Activated naive CD4-positive, alpha-beta T cell treated with anti-CD3 and anti-CD28 coated beads for 36 hours (primary cell): ENCODE measurements around the gene NTSR1. TPM values are rescaled to one million over a fixed set of nuclear protein-coding genes. Genes with fewer than 3 reads are reported as not detected.

Experiments used
- CTCF ChIA-PET: fragments of 350-600 bp; sonication (Branson Sonifier 250); formaldehyde crosslinking; loops from one replicate; lab custom pipeline; 2021; ENCODE audit warnings: antibody characterized with exemption; lab: Charles Lee
- DNase-seq: peaks from one replicate; pipeline ENCODE4 v3.0.0-alpha.2; 2020
- H3K27ac Mint-ChIP-seq: one replicate; pipeline ENCODE4 v1.8.0; 2021; ENCODE audit warnings: mild to moderate bottlenecking, mixed read lengths
- H3K27me3 Mint-ChIP-seq: one replicate; pipeline ENCODE4 v1.8.0; 2021; ENCODE audit warnings: low read depth, mixed read lengths
- H3K36me3 Mint-ChIP-seq: one replicate; pipeline ENCODE4 v1.8.0; 2021; ENCODE audit warnings: low read depth, mixed read lengths
- H3K4me1 Mint-ChIP-seq: one replicate; pipeline ENCODE4 v1.8.0; 2021; ENCODE audit warnings: low read depth, mixed read lengths
- H3K4me3 Mint-ChIP-seq: one replicate; pipeline ENCODE4 v1.8.0; 2021; ENCODE audit warnings: mild to moderate bottlenecking, moderate library complexity, mixed read lengths
- H3K9me3 Mint-ChIP-seq: one replicate; pipeline ENCODE4 v1.8.0; 2021; ENCODE audit warnings: mixed read lengths
- intact Hi-C: fragments of 100-400 bp; cut with micrococcal nuclease; formaldehyde crosslinking; loops from one replicate; pipeline ENCODE4 v1.15.1; 2023
- total RNA-seq, 2 experiments: library from RNA; stranded (reverse); gene quantifications; one replicate each; pipeline ENCODE4 v1.2.3, GENCODE V29; 2021

The NTSR1 gene
- total RNA-seq, 2 experiments from 2014 or later: not detected

DNA sequence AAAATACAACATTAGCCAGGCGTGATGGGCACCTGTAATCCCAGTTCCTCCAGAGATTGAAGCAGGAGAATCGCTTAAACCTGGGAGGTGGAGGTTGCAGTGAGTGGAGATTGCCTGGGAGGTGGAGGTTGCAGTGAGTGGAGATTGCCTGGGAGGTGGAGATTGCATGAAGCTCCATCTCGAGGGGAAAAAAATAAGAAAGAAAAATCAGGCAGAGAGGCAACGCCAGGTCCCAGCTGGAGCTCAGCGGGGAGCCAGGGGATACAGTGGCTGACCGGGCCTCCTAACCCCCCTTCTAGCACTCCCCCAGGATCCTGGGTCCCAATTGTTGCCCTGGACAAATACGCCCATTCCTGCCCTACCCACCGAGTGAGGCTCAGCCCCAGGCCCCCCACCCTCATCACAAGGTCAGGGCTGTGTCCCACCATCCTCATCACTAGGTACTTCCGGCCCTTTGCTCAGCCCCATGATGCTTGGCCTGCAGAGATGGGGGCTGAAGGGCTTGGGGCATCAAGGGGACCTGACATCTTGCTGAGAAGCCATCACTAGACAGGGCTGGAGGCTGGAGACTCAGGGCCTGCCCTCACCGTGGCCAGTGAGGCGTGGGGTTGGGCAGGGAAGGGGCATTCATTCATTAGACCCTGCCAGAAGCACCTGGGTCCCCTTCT is 97.9 kb downstream of the NTSR1 start:
- CTCF ChIA-PET: interaction anchor here (0.5 to 1.4 kb wide), 2 partner anchors 27 to 128 kb away, joined by 4 read pairs; no protein-coding TSS in a partner anchor
- no peaks in the 10 kb centered on the region for H3K27me3 Mint-ChIP-seq
- H3K27ac Mint-ChIP-seq: no peak overlapping the region
- H3K36me3 Mint-ChIP-seq: peaks cover 8% of the 10 kb centered on the region
- no peaks in the 10 kb centered on the region for H3K9me3 Mint-ChIP-seq
- H3K4me3 Mint-ChIP-seq: peak overlapping the region; percentile 79
- no peak for DNase-seq
- peaks cover 24% of the 10 kb centered on the region for H3K4me1 Mint-ChIP-seq
- intact Hi-C loops: loop anchor here (1.0 to 5.0 kb wide), 3 partner anchors 104 to 399 kb away; partner anchors contain the start of gene CABLES2

DNA sequence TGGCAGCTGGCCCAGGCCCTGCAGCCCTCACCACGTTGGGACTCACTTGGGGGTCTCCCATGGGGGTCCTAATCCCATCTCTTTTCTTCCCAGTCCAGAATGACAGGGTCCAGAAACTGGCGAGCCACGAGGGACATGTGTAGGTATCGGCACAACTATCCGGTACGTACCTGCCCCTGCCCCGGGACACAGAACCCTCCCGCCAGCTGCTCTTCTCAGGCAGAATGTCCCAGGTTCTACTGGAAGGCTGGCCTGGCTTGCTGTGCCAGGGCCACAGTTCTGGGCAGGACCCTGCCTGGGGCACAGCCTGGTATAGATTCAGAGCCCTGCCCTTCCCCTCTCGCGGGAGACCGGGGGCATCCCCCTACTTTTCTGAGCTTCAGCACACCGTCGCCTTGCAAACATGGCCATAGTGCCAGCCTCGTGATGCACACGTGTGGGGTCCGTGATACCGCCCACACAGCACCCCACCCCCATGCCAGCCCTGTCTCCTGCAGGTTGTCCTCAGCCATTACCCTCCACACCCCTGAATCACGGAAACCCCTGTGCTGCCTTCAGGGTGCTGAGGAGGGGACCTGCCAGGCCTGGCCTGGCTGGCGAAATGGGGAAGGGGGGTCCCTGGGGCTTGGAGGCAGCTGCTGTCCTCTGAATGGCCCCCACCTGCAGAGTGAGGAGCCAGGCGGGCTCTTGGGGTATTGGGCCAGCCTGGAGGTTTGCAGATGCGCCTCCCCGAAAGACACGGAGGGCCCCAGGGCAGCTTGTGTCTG is 99.0 kb downstream of the NTSR1 start:
- H3K27me3 Mint-ChIP-seq: no peaks in the 10 kb centered on the region
- no peak for DNase-seq
- peaks cover 8% of the 10 kb centered on the region for H3K36me3 Mint-ChIP-seq
- H3K4me3 Mint-ChIP-seq: no peak overlapping the region
- peaks cover 24% of the 10 kb centered on the region for H3K4me1 Mint-ChIP-seq
- no peak overlapping the region for H3K27ac Mint-ChIP-seq
- H3K9me3 Mint-ChIP-seq: no peaks in the 10 kb centered on the region
- intact Hi-C loops: loop anchor here (1.0 to 5.0 kb wide), 4 partner anchors 13 to 400 kb away; partner anchors contain the start of gene CABLES2
- CTCF ChIA-PET: interaction anchor here (1.0 to 2.1 kb wide), 11 partner anchors 12 to 308 kb away, joined by 3 to 25 read pairs (median 4); partner anchors contain the start of gene MRGBP

- H3K4me1 Mint-ChIP-seq: peaks cover 24% of the 10 kb centered on the region
- no peaks in the 10 kb centered on the region for H3K9me3 Mint-ChIP-seq
- no peak overlapping the region for H3K4me3 Mint-ChIP-seq
- H3K27ac Mint-ChIP-seq: no peak overlapping the region
- H3K36me3 Mint-ChIP-seq: peaks cover 9% of the 10 kb centered on the region
- H3K27me3 Mint-ChIP-seq: no peaks in the 10 kb centered on the region
- CTCF ChIA-PET: interaction anchor here (0.6 to 2.1 kb wide), 13 partner anchors 13 to 309 kb away, joined by 3 to 25 read pairs (median 4); partner anchors contain the start of gene MRGBP
- DNase-seq: peak; percentile 82
- intact Hi-C loops: loop anchor here (2.0 to 5.0 kb wide), 3 partner anchors 14 to 401 kb away; partner anchors contain the start of gene CABLES2
Measured at GRCh38 chr20:62808211-62808865, 99.7 kb downstream of the NTSR1 start.

GRCh38 chr20:62809530-62810428 is 101.1 kb downstream of the NTSR1 start:
- DNase-seq: no peak
- peaks cover 8% of the 10 kb centered on the region for H3K36me3 Mint-ChIP-seq
- intact Hi-C loops: loop anchor here (2.0 to 5.0 kb wide), 3 partner anchors 15 to 402 kb away; partner anchors contain the start of gene CABLES2
- H3K4me3 Mint-ChIP-seq: no peak overlapping the region
- H3K27ac Mint-ChIP-seq: no peak overlapping the region
- H3K27me3 Mint-ChIP-seq: no peaks in the 10 kb centered on the region
- peaks cover 20% of the 10 kb centered on the region for H3K4me1 Mint-ChIP-seq
- H3K9me3 Mint-ChIP-seq: no peaks in the 10 kb centered on the region
- CTCF ChIA-PET: no interaction called here

DNA sequence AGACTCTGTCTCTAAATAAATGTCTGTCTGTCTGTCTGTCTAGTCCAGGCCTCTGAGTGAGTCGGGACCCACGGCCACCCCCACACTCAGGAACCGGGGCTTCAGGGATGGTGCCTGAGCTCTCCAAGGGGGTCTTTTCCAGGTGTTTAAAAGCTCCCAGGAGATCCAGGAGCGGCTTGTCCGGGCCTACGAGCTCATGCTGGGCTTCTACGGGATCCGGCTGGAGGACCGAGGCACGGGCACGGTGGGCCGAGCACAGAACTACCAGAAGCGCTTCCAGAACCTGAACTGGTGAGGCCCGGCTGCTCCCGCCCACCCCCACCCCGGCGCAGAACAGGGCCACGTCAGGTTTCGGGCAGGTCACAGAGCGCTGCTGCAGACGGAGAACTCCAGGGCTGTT is 102.7 kb downstream of the NTSR1 start:
- Mint-ChIP-seq H3K27ac (no peak overlapping the region), H3K4me1 (peaks cover 20% of the 10 kb centered on the region), H3K36me3 (peaks cover 8% of the 10 kb centered on the region), H3K27me3 (peaks cover 11% of the 10 kb centered on the region), H3K4me3 (no peak overlapping the region), H3K9me3 (no peaks in the 10 kb centered on the region)
- DNase-seq: no peak
- CTCF ChIA-PET: no interaction called here
- intact Hi-C loops: no loop called here

- Mint-ChIP-seq H3K4me1 (peaks cover 18% of the 10 kb centered on the region), H3K4me3 (no peak overlapping the region), H3K9me3 (no peaks in the 10 kb centered on the region), H3K27me3 (peaks cover 12% of the 10 kb centered on the region), H3K27ac (no peak overlapping the region), H3K36me3 (peaks cover 8% of the 10 kb centered on the region)
- CTCF ChIA-PET: interaction anchor here (1.1 kb wide), 1 partner anchor 195 kb away, joined by 3 read pairs; no protein-coding TSS in a partner anchor
- no peak for DNase-seq
- intact Hi-C loops: no loop called here
Measured at GRCh38 chr20:62811720-62812119, 103.1 kb downstream of the NTSR1 start.

Other genes with a start within 250 kb of the NTSR1 start
- not detected for gene GATA5, start 232.8 kb upstream of the NTSR1 start, total RNA-seq
- 10 to 100 TPM; 22.4 to 22.6 TPM for gene SLCO4A1, start 66.3 kb upstream of the NTSR1 start, total RNA-seq
- gene MRGBP, start 87.6 kb downstream of the NTSR1 start, total RNA-seq: 1 to 10 TPM; 7.3 to 8.0 TPM
- gene OGFR, start 96.0 kb downstream of the NTSR1 start, total RNA-seq: 10 to 100 TPM; 23.7 to 24.6 TPM
- gene COL9A3, start 108.2 kb downstream of the NTSR1 start, total RNA-seq: not detected
- gene TCFL5, start 153.0 kb downstream of the NTSR1 start, total RNA-seq: 1 to 10 TPM; 5.4 to 5.5 TPM
- 10 to 100 TPM; 49.5 to 50.3 TPM for gene DIDO1, start 217.7 kb downstream of the NTSR1 start, total RNA-seq
- 10 to 100 TPM; 32.7 to 34.0 TPM for gene GID8, start 229.3 kb downstream of the NTSR1 start, total RNA-seq
- 10 to 100 TPM; 17.4 to 20.6 TPM for gene SLC17A9, start 243.9 kb downstream of the NTSR1 start, total RNA-seq